GF-D8 (cell line): Measurements from ENCODE around the gene KCNQ1.

Source experiments
- DNase-seq: peaks from one replicate; lab custom pipeline; 2025; lab: John Stamatoyannopoulos, UW

Gene KCNQ1

GRCh38 chr11:2441171-2441570 lies 3.6 kb upstream of the KCNQ1 start:
- no peak for DNase-seq

DNA sequence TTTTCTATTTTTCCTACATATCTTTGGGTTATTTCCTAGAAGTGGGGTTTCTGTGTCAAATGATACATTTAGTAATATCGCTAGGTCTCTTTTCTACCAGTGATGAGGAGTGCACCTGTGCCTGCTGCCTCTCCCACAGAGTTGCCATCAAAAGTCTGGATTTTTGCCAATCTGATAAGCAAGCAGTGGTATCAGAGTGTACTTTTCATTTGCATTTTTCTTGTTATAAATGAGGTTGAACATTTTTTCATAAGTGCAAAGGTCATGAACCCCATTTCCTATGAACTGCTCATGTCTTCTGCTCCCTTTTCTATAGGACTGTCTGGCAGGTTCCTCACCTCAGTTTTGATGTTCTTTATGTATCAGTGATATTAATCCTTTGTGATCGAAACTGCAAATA lies 2.2 kb upstream of the KCNQ1 start:
- DNase-seq, result no peak

DNA sequence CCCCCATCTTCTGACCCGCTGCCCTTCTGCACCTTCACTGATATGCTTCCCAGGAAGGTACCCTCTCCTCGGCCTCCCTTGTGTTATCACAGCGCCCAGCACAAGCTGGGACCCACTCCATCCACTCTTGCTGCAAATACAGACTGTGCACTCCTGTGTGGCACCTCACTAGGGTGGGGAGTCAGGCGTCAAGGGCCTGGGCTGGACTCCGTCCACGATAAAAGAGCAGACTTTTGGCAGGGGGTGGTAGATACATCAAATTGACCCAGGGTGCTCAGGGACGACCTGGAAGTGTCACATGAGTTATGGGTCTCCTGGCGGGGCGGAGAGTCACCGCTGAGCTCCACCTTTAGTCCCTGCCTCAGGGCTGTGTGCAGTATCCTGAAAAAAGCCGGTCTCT lies 1.4 kb upstream of the KCNQ1 start:
- no peak for DNase-seq

GRCh38 chr11:2443881-2444820 lies 657 bp upstream of the KCNQ1 start, which contains the start of gene TRPM5:
Gene TRPM5 (minus strand): TSS chr11:2444514. CDS start chr11:2423036, 21,478 bp downstream.
- no peak for DNase-seq

GRCh38 chr11:2445746-2446551 lies 1.1 kb downstream of the KCNQ1 start:
- no peak for DNase-seq

DNA sequence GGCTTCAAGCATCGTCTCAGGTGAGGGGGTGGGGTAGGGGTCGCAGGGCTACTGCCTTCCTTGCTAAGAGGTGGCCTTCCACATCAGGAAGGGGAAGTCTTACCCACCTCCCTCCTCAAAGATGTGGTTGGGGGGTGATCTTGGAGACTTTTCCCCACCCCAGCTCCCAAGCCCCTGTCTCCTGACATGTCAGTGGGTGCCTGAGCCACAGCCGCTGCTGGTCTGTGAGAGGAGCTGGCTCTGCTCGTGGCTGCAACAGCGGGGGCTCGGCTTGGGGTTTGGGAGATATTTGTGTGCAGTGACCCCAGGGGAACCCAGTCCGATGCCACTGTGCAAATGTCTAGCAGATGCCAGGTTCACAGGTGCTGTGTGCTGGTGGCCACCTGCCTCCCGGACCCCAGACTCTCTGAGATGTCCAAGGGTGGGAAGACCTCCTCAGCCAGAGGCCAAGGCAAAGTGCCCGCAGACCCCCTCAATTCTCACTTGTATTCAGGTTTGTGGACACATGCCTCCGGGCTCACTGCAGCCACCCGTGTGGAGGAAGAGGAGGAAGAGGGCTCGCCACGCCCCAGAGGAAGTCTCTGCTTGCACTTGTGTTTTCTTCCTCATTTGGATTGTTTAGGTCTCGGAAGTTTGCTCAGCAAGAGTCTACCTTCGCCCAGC lies 1.9 kb downstream of the KCNQ1 start:
- DNase-seq, result no peak

DNA sequence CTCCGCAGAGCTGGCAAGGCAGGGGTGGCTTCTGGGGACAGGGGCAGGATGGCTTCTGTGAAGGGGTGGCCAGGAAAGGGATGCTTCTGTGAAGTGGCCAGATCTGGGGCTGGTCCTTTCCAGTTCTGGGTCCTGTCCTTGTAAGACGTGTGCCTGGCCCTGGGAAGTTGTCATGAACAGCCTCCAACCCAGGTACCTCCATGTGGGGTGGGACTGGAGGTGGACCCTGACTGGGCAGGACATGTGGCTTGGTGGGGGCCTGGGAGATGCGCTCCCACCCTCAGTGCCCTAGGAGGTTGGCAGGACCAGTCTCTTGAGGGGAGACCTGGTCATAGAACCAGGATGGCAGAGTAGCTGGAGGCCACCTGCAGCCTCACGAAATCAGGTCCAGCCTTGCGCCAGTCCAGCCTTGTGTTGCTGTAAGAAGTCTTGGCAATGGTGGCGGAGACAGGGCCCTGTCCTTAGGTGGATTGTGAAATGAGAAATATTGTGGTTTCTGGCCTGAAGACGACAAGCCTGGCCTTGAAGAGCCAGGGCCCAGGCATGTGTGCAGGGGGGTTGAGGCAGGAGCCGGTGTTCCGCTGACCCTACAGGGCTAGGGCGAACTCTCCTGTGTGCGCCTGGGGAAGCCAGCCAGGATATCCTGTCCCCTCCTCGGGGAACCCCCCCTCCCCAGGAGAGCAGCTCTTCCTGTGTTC lies 2.6 kb downstream of the KCNQ1 start:
- DNase-seq, result no peak

- DNase-seq, result no peak
These were observed 3.3 kb downstream of the KCNQ1 start for GRCh38 chr11:2447951-2448650.

DNA sequence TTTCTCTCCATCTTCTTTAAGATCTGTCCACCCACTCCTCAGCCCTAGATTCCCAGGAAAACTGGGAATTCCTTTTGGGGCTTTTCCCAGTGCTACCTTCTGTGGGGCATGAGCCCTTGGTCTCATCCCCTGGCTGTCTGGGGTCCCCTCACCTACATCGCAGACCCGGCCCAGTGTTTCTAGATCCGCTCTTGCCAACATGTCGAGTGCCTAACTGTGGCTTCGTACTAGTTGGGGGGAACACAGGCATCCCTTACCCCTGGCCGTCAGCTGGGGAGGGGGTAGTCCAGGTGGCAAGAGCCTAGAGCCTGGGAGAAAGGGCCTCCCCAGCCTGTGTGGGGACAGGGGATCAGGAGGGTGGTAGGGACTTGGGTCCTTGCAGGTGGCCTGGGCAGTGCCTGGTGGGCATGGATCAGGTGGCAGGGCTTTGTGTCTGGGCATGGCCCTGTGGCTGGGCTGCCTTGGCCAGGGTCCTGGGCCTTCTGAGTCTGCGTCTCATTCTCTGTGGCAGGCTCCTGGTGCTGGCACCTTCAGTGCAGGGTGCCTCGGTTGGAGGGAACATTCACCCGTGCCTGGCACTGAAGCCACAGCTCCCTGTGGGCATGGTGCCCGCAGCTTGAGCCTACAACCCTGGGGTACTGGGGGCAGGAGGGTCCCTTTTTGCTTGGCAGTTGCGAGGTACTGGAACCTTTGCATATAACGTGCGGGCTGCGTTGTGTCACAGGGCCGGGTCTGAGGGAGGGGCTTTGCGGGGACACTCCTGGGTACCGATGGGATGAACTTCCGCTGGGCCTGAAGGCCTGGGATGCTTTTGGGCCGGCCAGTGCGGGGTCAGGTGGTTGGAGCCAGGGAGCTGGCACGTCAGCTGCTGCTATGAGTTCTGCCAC lies 4.1 kb downstream of the KCNQ1 start:
- no peak for DNase-seq

GRCh38 chr11:2449548-2450320 lies 4.9 kb downstream of the KCNQ1 start:
- no peak for DNase-seq

DNA sequence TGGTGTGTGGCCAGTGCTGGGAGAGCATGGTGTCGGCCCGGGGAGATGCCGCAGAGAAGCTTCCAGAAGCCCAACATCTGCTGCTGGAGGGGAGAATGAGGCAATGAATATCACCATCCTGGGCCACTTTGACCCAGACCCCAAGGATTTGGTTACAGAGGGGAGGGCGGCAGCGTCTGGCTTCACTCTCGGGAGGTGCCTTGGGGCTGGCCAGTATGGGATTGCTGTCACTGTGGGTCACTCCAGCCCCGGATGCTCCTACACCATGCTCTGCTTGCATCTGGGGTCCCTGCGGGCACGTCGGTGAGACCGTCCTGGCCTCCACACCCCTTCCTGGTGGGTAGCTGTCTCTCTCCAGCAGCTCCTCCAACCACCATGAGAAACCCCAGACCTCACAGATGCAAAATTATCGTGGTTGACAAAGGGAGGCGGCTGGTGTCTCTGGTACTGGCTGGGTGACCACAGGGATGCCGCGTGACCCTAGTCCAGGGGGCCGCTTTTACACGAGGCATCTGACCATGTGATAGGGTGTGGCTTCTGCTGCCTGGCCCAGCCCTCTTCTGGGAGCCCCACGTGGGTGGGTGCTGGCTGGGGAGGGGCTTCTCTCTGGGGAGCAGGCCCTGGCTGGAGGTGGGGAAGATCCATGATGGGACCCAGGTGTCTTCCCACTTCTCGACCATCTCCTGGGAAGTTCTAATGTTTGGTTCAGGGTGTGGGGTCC lies 5.7 kb downstream of the KCNQ1 start:
- DNase-seq, result no peak

GRCh38 chr11:2451336-2451735 lies 6.5 kb downstream of the KCNQ1 start:
- no peak for DNase-seq

DNA sequence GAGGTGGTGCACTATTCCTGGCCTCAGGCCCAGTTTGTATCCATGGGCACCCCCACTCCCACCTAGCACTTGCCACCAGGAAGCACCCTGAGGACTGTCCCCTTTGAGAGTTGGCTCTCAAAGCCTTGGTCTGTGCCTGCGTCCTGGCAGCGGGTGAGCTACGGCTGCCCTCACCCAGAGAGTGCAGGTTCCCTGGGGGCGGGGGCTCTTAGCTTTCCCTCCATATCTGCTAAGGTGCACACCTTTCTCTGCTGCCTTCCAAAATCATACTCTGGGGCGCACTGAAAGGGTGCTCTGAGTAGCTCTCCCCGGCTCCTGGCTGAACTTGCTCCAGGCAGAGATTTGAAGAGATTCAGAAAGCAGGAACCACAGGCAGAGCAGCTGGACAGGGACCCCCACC lies 7.1 kb downstream of the KCNQ1 start:
- DNase-seq, result no peak

GRCh38 chr11:2452321-2453012 lies 7.7 kb downstream of the KCNQ1 start:
- DNase-seq, result no peak

- no peak for DNase-seq
These were observed 8.6 kb downstream of the KCNQ1 start for GRCh38 chr11:2453436-2453835.

DNA sequence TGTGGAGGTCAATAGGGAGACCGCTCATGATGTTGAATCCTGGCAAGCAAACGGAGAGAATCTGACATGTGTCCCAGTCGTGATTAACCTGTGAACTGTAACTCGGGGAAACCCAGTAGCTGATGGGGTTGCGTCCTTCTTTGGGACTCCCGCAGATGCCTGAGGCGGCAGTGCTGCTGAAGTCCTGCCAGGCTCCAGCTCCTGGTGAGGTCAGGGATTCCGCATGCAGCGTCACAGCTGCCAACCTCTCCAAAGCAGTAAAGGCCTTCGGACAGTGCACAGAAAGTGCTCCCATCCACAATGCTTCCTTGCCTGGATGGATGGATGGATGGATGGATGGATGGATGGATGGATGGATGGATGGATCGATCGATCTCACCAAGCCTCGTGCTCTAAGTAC lies 13.5 kb downstream of the KCNQ1 start:
- no peak for DNase-seq

GRCh38 chr11:2459016-2459725 lies 14.4 kb downstream of the KCNQ1 start:
- DNase-seq, result no peak
